Measurements from ENCODE around the gene PTPN1.

- TF ChIP-seq TAF1 (conservative IDR thresholded peaks at IDR 0.05), result no peak
- TF ChIP-seq ATF3 (IDR thresholded peaks at IDR 0.05), result no peak
- TF ChIP-seq JUND (IDR thresholded peaks at IDR 0.05), result no peak
- no peak for TF ChIP-seq CTCF (IDR thresholded peaks at IDR 0.05; ENCODE audit: low read depth, low read length, missing input control)
- no peak for TF ChIP-seq SP1 (IDR thresholded peaks at IDR 0.05)
- TF ChIP-seq YY1 (IDR thresholded peaks at IDR 0.05), result no peak
Measured at GRCh38 chr20:50493881-50494253, 16.3 kb upstream of the PTPN1 start.
